LHCN-M2 (cell line): Measurements from ENCODE around the gene ALKBH5. TPM values are rescaled to one million over a fixed set of nuclear protein-coding genes. Genes with fewer than 3 reads are reported as not detected.

ENCODE experiments used
- DNase-seq: peaks from one replicate; pipeline ENCODE4 v3.0.0-alpha.2; 2012; ENCODE audit warnings: low read depth
- total RNA-seq: library from RNA; depleted of rRNA; stranded (reverse); fragments of >200 nt; gene quantifications from 2 replicates; pipeline ENCODE4 v1.2.3, GENCODE V29; 2014; rRNA removed

ALKBH5 gene
- total RNA-seq, 1 experiment from 2014 or later = 115 TPM

DNA sequence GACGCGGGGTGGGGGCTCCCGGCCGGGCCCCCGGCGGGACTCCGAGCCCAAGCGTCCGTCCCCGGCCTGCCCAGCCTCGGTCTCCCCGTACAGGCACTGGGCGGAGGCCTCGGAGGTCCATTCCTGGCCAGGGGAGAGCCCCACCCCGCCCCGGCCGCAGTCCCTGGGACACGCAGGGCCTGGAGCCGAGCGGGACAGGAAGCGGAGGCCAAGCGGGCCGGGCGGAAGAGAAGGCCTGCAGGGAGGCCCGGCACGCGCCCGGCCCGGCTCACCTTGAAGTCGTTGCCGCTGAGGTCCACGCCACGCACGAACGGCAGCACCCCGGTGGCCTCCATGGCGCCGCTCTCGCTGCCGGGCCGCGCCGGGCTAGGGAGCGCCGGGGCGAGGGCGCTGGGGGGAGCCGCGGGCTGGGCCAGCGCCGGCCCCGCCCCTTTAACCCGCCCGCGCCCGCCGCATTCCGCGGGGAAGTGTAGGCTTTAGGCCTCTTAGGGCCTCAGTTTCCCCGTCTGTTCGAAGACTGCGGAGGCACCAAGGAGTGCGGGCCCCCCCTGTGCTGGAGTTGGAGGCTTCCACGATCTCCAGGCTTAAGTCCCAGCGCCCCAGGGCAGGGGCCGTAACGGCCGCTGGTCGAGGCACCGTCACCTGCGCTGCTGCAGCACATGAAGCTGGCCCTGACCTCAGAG lies 74.9 kb downstream of the ALKBH5 start, which contains the start of gene FLII:
Gene FLII, minus strand, starts transcription at position 383 of the 683 bp plus-strand sequence. Its CDS starts 48 bp downstream, at position 335.
- no peak for DNase-seq

Other genes with a start within 250 kb of the ALKBH5 start
- 39.2 and 111 TPM in 2 replicates for gene TOM1L2, start 211.4 kb upstream of the ALKBH5 start, total RNA-seq
- 0.06 and 1.1 TPM in 2 replicates for gene DRC3, start 211.0 kb upstream of the ALKBH5 start, total RNA-seq
- 12.6 and 12.8 TPM in 2 replicates for gene ATPAF2, start 144.7 kb upstream of the ALKBH5 start, total RNA-seq
- 6.0 and 6.8 TPM in 2 replicates for gene GID4, start 144.4 kb upstream of the ALKBH5 start, total RNA-seq
- gene DRG2, start 95.9 kb upstream of the ALKBH5 start, total RNA-seq = 49.5 and 54.0 TPM in 2 replicates
- not detected in 2 replicates for gene MYO15A, start 75.1 kb upstream of the ALKBH5 start, total RNA-seq
- 53.3 and 53.7 TPM in 2 replicates for gene LLGL1, start 41.8 kb downstream of the ALKBH5 start, total RNA-seq
- gene FLII, start 74.9 kb downstream of the ALKBH5 start, total RNA-seq = 284 and 286 TPM in 2 replicates
- gene MIEF2, start 76.8 kb downstream of the ALKBH5 start, total RNA-seq = 9.4 and 9.6 TPM in 2 replicates
- 46.4 and 58.7 TPM in 2 replicates for gene TOP3A, start 131.2 kb downstream of the ALKBH5 start, total RNA-seq
- 9.0 and 11.3 TPM in 2 replicates for gene SMCR8, start 131.5 kb downstream of the ALKBH5 start, total RNA-seq
- 20.0 and 22.2 TPM in 2 replicates for gene SHMT1, start 179.7 kb downstream of the ALKBH5 start, total RNA-seq
- gene EVPLL, start 193.9 kb downstream of the ALKBH5 start, total RNA-seq = not detected in 2 replicates